ENCODE data around the gene SIL1. TPM values are rescaled to one million over a fixed set of nuclear protein-coding genes. Genes with fewer than 3 reads are reported as not detected.

SIL1 gene
- total and polyA plus RNA-seq, 2 of the 4 experiments (the other 2 are of a cell fraction) = 56.1 to 66.0 TPM

DNA sequence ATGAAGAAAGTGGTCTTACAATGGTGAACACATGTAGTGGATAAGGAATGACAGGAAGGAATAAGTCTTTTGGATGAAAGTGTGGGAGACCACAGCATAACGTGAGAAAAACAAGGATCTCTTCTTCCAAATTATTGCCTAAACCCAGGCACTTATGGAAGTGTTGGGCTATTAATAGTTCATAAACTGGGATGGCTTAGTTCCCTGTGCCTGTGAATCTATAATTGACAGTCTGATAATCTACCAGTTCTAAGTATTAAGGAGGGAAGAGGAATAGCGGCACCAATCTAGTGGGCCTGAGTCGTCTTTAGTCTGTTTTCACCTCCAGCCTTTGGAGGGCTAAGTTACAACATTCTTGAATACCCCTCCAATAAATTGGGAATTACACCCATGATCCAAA, 283.8 kb downstream of the SIL1 start:
- Histone ChIP-seq H2AK9ac (replicated peaks; ENCODE audit: low read depth, low read length, poor library complexity) (no peak overlapping the region), H2BK120ac (ENCODE audit: low read depth, low read length) (no peak overlapping the region), H3K79me1 (ENCODE audit: low read depth in 1 of 2, low read length in 2 of 2) (peaks cover 20 to 54% of the 10 kb centered on the region in 2 experiments), H3K4me1 (ENCODE audit: control insufficient read depth, insufficient read depth, low read length) (no peaks in the 10 kb centered on the region; the same call in 1 of the 2 replicates), H3K23ac (ENCODE audit: low read depth, low read length) (no peak overlapping the region), H3K27ac (ENCODE audit: insufficient read depth, low read length) (no peak overlapping the region), H3K18ac (ENCODE audit: low read depth, low read length) (no peak overlapping the region), H3K36me3 (ENCODE audit: control insufficient read depth, insufficient read depth, low read length) (peaks cover 25% of the 10 kb centered on the region), H4K8ac (ENCODE audit: low read depth in 2 of 2, low read length in 2 of 2) (no peak overlapping the region), H4K5ac (ENCODE audit: low read depth, low read length) (no peak overlapping the region), H3K56ac (ENCODE audit: extremely low read depth, insufficient read depth, low read length) (no peak overlapping the region), H3K9me3 (ENCODE audit: control insufficient read depth, insufficient read depth, low read length) (peaks cover 2% of the 10 kb centered on the region), H4K20me1 (ENCODE audit: insufficient read depth, low read length) (peaks cover 3% of the 10 kb centered on the region; the same call in 1 of the 2 replicates), H3K9ac (ENCODE audit: low read depth, low read length) (no peak overlapping the region), H3K27me3 (ENCODE audit: control insufficient read depth, insufficient read depth, low read length) (no peaks in the 10 kb centered on the region), H2AFZ (replicated peaks; ENCODE audit: low read length, poor library complexity) (no peak overlapping the region), H3K4ac (ENCODE audit: low read depth, low read length) (no peak overlapping the region), H2AK5ac (ENCODE audit: low read depth, low read length) (no peak overlapping the region), H3K14ac (replicated peaks; ENCODE audit: low read depth, low read length) (no peak overlapping the region), H2BK20ac (ENCODE audit: low read depth, low read length) (no peak overlapping the region), H3K9me1 (ENCODE audit: insufficient read depth, low read length) (no peaks in the 10 kb centered on the region), H3K4me2 (ENCODE audit: low read depth, low read length) (no peak overlapping the region), H2BK15ac (ENCODE audit: low read depth, low read length) (no peak overlapping the region), H4K91ac (ENCODE audit: insufficient read depth, low read depth, low read length) (no peak overlapping the region), H2BK5ac (ENCODE audit: low read depth, low read length, poor library complexity, severe bottlenecking) (no peak overlapping the region), H3K4me3 (ENCODE audit: insufficient read depth, low read depth, low read length) (no peak overlapping the region)
- ATAC-seq (ENCODE audit: low read depth) (no peak), DNase-seq (no peak)
- no CpG with 5 or more reads among the region's 3 CpGs for WGBS, 2 experiments (ENCODE audit: extremely low coverage in 2 of 2, insufficient read length in 1 of 2)
- ChIA-PET CTCF (no interaction called here), POLR2A (ENCODE audit: unreplicated experiment) (no interaction called here)
- no peak for TF ChIP-seq POLR2A (IDR thresholded peaks at IDR 0.05; ENCODE audit: low read depth, low read length)
- no peak for TF ChIP-seq CHD1 (IDR thresholded peaks at IDR 0.05; ENCODE audit: low read depth, low read length)
- no TSS peak for BruUV-seq (replicated peaks)
- dilution Hi-C loops (cut with HindIII; ENCODE audit: low sequenced_read_pairs, unreplicated experiment) = no loop called here
- intact Hi-C loops (cut with micrococcal nuclease) = no loop called here
- in situ Hi-C loops (cut with MboI; ENCODE audit: low sequenced_read_pairs) = no loop called here
